Measurements from ENCODE around the gene IL1RAPL1.

DNA sequence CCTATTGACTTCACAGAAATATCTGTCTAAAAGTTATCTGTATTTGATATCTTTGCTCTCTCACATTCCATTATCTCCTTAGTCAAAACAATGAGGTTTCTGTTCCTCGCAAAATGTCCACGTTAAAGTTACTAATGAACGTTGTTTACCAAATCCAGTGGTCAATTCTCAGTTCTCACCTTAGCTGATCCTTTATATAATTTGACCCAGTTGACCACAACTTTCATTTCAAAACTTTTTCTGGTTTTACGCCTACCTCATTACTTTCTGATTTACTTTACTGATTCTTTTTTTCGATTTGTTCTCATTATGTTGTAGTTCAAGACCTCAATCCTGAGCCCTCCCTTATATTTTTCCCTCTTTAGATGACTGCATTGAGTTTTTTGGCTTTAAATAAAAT is 186.6 kb downstream of the IL1RAPL1 start:
- TF ChIP-seq POLR2A (IDR thresholded peaks at IDR 0.05; ENCODE audit: low read depth, low read length) (no peak), CTCF (IDR thresholded peaks at IDR 0.05; ENCODE audit: extremely low read depth in 1 of 2, insufficient read depth in 1 of 2, low read depth in 1 of 2, low read length in 2 of 2) (no peak), JUN (IDR thresholded peaks at IDR 0.05; ENCODE audit: borderline replicate concordance, insufficient read depth, insufficient read length, low read depth) (no peak), EZH2 (IDR thresholded peaks at IDR 0.05; ENCODE audit: borderline replicate concordance, low read depth, low read length, severe bottlenecking) (no peak), FOS (IDR thresholded peaks at IDR 0.05; ENCODE audit: borderline replicate concordance, insufficient read depth, low read length) (no peak), POLR2AphosphoS5 (IDR thresholded peaks at IDR 0.05; ENCODE audit: insufficient read depth, low read depth, low read length) (no peak), MYC (IDR thresholded peaks at IDR 0.05; ENCODE audit: low read depth, low read length) (no peak), GATA2 (IDR thresholded peaks at IDR 0.05; ENCODE audit: insufficient read depth, insufficient read length, low read depth, low read length) (no peak)

Data from endothelial cell of umbilical vein (primary cell).